Measurements from ENCODE around the gene DLL4.

DNA sequence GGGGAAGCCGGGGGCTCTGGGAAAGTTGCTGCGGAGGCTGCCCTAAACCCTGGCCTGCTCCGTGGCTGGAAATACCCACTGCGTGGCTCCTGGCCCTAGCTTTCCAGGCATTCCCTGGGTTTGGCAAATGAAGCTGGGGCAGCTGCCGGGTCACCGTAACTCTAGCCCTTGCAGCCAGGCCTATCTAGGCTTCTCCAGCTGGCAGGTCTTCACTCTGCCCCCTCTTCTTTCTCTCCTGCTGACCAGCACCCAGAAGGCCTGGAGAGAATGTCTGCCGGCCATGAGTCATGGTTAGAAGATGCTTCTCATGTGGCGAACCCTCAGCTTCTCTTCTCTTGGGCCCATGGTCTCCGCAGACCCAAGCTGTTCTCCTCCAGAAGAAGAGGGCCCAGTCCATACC is 5.6 kb upstream of the DLL4 start:
- TF ChIP-seq, protein P1, sequence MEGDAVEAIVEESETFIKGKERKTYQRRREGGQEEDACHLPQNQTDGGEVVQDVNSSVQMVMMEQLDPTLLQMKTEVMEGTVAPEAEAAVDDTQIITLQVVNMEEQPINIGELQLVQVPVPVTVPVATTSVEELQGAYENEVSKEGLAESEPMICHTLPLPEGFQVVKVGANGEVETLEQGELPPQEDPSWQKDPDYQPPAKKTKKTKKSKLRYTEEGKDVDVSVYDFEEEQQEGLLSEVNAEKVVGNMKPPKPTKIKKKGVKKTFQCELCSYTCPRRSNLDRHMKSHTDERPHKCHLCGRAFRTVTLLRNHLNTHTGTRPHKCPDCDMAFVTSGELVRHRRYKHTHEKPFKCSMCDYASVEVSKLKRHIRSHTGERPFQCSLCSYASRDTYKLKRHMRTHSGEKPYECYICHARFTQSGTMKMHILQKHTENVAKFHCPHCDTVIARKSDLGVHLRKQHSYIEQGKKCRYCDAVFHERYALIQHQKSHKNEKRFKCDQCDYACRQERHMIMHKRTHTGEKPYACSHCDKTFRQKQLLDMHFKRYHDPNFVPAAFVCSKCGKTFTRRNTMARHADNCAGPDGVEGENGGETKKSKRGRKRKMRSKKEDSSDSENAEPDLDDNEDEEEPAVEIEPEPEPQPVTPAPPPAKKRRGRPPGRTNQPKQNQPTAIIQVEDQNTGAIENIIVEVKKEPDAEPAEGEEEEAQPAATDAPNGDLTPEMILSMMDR (IDR thresholded peaks at IDR 0.05): no peak
- no peak for TF ChIP-seq POLR2A (IDR thresholded peaks at IDR 0.05)

Data from lower leg skin (tissue), 3 donors.